GM18499 (cell line): ENCODE results near the gene TMCO6.
"Not testable (repeated sequence)": the region's sequence is repeated elsewhere in the genome, so short reads cannot be mapped to it uniquely, and the experiment has no call there.

Source experiments
- ATAC-seq: cut with Tn5 transposase; IDR thresholded peaks from one replicate; pipeline ENCODE4 v1.9.1; 2021; ENCODE audit warnings: moderate number of reproducible peaks; ENCODE audit not compliant: insufficient read depth, unreplicated experiment

Gene TMCO6

DNA sequence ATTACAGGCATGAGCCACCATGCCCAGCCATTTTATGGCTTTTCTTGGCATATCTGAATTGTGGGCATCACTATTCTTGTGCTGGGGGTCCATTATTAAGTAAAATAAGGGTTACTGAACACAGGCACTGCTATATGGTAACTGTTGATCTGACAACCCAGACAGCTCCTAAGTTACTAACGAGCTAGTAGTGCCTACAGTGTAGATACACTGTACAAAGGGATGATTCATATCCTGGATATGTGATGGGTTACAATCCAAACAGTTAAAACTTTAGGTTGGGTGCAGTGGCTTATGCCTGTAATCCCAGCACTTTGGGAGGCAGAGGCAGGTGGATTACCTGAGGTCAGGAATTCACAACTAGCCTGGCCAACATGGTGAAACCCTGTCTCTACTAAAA, 10.5 kb upstream of the TMCO6 start:
- no peak for ATAC-seq

GRCh38 chr5:140630292-140631035, 8.8 kb upstream of the TMCO6 start:
- no peak for ATAC-seq

DNA sequence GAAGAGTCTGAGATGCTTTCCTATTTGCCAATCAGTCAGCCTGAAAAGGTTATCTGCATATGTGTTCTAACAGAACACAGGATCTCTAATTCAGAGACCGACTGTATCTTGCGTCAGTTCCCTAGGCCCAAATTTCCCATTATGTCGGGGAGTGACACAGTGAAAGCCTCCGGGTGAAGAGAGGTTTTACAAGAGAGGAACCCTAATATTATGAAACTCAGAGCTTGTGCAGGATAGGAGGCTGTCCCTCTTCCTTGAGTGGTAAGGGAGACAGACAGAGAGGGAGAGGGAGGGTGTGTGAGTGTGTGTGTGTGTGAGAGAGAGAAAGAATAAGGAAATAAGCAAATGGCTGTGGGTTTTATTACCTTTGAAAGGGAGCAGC, 8.2 kb upstream of the TMCO6 start:
- no peak for ATAC-seq

DNA sequence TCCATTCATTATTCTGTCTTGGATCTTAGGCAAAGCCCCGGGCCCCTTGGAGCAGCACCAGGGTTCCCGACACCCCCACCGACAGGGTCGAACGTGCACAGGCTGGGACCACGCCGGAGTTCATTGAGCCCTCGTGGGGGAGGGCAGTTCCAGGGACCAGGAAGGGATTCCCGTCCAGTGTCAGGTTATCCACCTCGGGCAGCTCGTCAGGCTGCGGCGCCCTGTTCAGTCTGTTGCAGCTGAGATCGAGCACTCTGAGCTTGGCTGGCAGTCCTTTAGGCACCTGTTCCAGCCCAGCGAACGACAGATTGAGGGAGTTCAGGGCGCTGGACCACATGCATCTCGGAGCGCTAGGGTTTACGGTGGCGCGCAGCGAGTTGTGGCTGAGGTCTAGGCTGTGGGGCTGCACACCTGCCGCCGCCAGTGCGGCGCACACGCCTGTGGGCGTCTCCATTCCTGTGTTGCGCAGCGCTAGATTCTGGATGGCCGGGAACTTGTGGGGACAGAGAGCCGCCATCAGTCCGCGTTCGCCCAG, 7.4 kb upstream of the TMCO6 start:
- ATAC-seq = no peak

GRCh38 chr5:140632366-140633020, 6.8 kb upstream of the TMCO6 start:
- ATAC-seq = no peak

GRCh38 chr5:140633021-140633471, 6.2 kb upstream of the TMCO6 start, which contains the start of gene CD14:
TSS of gene CD14 (minus strand) at chr5:140633175. CDS start at chr5:140633071, 104 bp downstream.
- no peak for ATAC-seq

GRCh38 chr5:140633501-140633900, 5.8 kb upstream of the TMCO6 start:
- ATAC-seq = no peak

- no peak for ATAC-seq
These were observed 5.1 kb upstream of the TMCO6 start for GRCh38 chr5:140634103-140634502.

DNA sequence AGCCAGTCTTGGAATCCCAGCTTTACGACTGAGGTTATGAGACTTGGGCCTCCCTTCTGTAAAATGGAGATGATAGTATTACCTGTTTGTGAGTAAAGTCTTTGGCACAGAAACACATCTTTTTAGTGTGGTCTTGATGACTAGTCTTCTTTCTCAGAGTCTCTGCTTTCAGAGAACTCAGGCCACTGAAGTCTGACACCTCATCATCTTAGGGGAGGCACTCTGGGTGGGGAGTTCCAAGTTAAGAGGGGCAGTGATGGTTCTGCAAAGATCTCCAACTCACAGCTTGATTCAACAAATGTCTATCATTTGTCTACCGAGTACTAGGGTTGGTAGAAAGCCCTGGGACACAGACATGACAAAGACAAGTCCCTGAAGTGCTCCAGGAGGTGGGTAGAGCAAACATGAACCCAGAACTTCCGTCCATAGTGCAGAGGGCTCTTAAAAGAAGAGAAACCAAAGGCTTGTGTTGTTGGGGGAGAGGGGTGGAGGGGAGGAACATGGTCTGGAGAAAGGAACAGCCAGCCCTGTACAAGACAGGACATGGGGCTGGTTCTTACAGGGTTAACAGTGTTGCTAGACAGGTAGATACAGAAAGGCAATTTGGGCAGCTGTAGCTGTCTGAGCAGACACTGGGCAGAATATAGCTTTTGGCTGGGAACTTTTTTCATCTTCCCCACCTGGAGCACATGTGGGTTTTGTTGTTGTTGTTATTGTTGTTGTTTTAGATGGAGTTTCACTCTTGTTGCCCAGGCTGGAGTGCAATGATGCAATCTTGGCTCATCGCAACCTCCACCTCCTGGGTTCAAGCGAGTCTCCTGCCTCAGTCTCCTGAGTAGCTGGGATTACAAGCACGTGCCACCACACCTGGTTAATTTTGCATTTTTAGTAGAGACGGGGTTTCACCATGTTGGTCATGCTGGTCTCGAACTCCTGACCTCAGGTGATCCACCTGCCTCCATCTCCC, 3.7 kb upstream of the TMCO6 start:
- no peak for ATAC-seq

- ATAC-seq = no peak
These were observed 1.7 kb upstream of the TMCO6 start for GRCh38 chr5:140637371-140638100.

DNA sequence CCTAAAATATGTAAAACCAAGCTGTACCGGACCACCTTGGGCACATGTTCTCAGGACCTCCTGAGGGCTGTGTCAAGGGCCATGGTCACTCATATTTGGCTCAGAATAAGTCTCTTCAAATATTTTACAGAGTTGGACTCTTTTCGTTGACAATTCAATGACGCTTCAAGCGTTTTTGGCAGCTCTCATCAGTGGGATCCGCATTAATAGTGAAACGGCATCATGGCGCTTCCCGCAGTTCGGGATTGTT, 428 bp upstream of the TMCO6 start:
- not testable (repeated sequence) for ATAC-seq

DNA sequence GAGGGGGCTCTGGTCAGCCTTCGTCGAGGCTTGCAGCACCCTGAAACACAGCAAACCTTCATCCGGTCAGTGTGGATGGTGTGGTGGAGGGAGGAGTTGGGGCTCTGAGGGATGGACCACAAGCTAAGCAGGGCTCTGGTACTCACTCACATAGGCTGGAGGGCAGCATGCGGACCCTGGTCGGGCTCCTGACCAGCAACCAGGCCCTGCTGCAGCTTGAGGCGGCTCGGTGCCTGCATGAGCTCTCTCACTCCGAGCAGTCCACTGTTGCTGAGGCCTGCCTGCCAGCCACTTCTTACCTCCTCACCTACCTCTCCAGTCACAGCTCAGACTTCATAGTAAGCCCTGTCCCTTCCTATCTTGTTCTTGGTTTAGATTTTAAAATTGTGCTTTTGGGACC, 2.5 kb downstream of the TMCO6 start:
- ATAC-seq = no peak

GRCh38 chr5:140642718-140643117, 3.5 kb downstream of the TMCO6 start:
- no peak for ATAC-seq

DNA sequence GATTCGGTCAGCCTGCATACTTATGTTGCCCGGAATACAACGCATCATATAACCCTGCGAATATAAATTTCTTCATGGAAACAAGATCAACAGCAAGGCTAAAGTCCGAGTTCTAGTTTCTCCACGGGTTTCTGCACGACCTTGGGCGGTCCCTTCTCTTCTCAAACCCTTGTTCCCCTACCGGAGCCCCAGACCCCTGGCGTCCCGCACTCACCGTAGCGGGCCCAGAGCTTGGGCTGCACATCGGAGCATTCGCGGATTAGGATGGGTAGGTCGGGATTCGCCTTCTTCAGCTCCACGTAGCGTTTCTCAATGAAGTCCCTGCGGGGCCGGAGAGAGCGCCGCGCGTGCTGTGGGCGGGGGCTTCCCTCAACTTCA, 7.8 kb downstream of the TMCO6 start:
- ATAC-seq = no peak

DNA sequence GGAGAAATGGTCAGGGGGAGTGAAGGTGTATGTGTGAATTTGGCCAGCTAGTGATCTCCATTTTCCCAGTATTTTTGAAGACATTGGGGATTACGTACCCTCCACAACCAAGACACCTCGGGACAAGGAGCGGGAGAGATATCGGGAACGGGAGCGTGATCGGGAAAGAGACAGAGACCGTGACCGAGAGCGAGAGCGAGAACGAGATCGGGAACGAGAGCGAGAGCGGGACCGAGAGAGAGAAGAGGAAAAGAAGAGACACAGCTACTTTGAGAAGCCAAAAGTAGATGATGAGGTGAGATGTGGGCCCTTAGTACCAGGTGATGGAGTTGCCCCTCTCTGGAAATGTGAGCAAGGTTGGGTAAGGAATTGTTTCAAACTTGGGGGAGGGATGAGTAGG, 19.6 kb downstream of the TMCO6 start:
- ATAC-seq = no peak

GRCh38 chr5:140660371-140660770, 21.1 kb downstream of the TMCO6 start:
- ATAC-seq = not testable (repeated sequence)

DNA sequence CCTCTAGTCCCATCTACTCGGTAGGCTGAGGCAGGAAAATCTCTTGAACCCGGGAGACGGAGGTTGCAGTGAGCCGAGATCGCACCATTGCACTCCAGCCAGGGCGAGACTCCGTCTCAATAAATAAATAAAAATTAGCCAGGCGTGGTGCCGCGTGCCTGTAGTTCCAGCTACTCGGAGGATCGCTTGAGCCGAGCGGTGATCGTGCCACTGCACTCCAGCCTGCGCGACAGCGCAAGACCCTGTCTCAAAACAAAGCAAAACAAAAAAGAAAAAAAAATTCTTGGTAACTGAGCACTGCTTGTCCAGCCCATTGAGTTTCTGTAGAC, 24.7 kb downstream of the TMCO6 start:
- ATAC-seq = no peak

DNA sequence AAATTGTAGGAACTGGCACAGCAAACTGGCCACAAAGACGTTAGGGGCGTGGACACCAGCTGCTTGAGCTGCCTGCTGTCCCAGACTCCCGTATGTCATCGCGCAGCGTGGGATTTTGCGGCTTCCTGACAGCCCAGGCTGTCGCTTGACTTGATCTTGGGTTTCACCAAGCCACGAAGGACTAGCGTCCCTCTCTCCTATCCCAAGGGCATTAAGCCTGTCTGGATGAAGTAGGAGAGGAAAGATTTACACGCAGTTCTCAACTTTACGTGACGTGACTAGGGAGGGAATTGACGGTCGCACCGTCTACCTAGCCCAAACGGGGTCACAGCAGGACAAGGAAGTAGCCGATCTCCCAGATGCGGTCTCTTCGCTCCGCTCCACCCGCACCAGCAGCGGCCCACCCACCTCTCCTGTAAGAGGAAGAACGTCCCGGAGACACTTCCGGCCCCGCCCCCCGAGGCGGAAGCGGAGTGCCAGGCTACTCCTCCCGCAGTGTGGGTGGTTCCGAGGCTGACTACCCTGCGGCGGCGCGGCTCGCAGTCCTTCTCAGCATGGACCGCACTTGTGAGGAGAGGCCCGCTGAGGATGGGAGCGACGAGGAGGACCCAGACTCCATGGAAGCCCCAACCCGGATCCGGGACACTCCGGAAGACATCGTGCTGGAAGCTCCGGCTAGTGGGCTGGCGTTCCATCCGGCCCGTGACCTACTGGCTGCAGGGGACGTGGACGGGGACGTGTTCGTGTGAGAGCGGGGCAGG, 25.3 kb downstream of the TMCO6 start, which contains the start of gene WDR55:
WDR55 (plus strand) TSS at position 546 of the 761 bp plus-strand sequence; CDS start at position 555, 9 bp downstream.
- ATAC-seq = peak; percentile 91

DNA sequence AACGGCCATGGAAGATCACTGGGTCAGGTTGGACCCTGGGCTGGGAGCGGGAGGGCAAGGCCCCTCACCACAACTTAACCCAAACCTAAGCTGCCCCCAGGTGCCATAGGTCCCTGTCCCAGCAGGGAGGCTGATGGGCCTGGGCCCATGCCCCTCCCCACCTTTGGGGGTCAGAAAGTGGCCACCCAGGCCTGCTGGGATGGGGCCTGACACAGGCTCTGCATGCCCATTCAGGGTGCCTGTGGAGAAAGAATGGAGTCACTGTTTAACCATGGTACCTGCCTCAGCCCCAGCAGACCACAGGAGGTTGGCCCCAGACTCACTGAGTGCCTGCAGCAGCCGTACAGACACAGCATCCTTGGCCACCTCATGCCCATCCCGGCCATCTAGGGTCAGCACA, 31.8 kb downstream of the TMCO6 start:
- ATAC-seq = not testable (repeated sequence)
